ENCODE data around the gene SPESP1. TPM values are rescaled to one million over a fixed set of nuclear protein-coding genes. Genes with fewer than 3 reads are reported as not detected.

SPESP1 gene
- 6.8 and 14.3 TPM in 2 replicates for total RNA-seq

DNA sequence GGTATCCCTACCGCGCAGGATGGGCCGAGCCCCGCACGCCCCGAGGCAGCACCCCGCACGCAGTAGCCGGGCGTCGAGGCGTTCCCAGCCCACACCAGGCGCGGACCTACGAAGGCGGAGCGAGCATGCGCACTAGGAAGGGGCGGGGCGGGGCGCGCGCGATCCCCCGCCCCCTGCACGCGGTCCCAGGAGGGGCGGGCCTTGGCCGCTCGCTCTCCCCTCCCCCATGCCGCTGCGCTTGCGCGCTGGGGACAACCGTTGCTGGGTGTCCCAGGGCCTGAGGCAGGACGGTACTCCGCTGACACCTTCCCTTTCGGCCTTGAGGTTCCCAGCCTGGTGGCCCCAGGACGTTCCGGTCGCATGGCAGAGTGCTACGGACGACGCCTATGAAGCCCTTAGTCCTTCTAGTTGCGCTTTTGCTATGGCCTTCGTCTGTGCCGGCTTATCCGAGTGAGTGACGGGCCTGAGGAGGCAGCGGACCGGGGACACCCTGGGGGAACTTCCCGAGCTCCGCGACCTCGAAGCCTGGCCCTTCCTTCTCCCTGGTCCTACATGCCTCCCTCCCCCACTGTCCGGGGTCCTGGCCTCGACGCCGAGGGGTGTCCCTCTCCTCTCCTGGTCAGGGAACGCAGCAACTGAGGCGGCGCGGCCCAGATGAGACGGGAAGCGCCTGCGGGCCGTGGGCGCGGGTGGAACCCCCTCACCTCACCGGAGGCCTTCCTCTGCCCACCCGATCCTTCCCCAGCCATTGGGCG is at the start of gene SPESP1:
Gene SPESP1, plus strand, starts transcription at position 258 of the 755 bp plus-strand sequence. Its CDS starts 129 bp downstream, at position 387.

Other genes starting within 250 kb of the SPESP1 start
- gene ANP32A, start 109.6 kb upstream of the SPESP1 start, total RNA-seq: 40.2 and 43.1 TPM in 2 replicates
- gene NOX5, start 84.2 kb downstream of the SPESP1 start, total RNA-seq: 0.63 and 1.8 TPM in 2 replicates
- 21.8 and 32.0 TPM in 2 replicates for gene GLCE, start 230.1 kb downstream of the SPESP1 start, total RNA-seq

Measured in bronchial smooth muscle cell (primary cell).